Thyroid gland (tissue), 4 donors: ENCODE results near the gene USP36.

Source experiments
- POLR2A ChIP-seq, 2 donors: fragments of 450-650 bp; IDR thresholded peaks; one replicate each; pipeline ENCODE4 v1.6.1; 2017; ENCODE audit warnings: antibody characterized with exemption in 2 of 2, mild to moderate bottlenecking in 2 of 2, moderate library complexity in 1 of 2
- TF ChIP-seq, protein P1 (sequence below), 6 experiments: fragments of 200-600 bp in 3 of 6; fragments of 450-650 bp in 3 of 6; sonication (generic) in 3 of 6; IDR thresholded peaks; one replicate each; pipeline ENCODE4 v1.5.1; 2016 to 2019; ENCODE audit warnings: antibody characterized with exemption in 6 of 6, mild to moderate bottlenecking in 2 of 6, inconsistent platforms in 1 of 6, moderate library complexity in 1 of 6

DNA sequence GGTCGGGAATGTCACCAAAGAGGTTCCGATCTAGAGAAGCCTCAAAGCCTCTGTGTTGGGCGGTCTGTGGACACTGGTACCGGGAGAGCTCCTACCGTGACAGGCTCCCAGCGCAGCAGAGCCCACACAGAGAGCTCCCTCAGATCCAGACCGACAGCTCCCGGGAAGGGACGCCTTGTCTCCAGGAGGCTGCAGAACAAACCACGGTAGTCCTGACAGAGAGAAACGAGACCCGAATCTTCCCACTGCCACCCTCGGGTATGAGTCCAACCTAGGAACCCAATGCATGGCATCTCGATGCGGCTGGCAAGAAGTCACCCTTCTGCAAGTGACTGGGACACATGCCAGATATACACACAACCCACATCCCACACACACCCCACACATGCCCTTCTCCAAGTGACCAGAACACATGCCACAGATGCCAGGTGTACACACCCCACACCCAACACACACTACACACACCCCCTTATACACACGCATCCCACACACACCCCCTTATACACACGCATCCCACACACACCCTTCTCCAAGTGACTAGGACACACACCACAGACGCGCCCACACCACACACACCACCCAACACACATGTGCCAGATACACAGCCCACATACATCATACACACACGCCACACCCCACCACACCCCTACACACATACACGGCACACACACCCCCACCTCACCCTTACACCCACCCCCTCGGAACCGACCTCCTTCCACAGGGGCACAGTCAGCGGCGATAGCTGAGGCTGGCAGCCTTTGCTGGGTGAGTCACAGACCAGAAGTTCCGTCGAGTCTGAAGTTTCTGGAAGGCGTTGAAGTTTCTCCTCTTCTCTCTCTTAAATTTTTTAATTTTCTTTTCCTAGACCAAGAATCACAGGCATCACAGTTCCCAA, 42.7 kb downstream of the USP36 start:
- no peak for TF ChIP-seq POLR2A (IDR thresholded peaks at IDR 0.05)
- TF ChIP-seq, protein P1, sequence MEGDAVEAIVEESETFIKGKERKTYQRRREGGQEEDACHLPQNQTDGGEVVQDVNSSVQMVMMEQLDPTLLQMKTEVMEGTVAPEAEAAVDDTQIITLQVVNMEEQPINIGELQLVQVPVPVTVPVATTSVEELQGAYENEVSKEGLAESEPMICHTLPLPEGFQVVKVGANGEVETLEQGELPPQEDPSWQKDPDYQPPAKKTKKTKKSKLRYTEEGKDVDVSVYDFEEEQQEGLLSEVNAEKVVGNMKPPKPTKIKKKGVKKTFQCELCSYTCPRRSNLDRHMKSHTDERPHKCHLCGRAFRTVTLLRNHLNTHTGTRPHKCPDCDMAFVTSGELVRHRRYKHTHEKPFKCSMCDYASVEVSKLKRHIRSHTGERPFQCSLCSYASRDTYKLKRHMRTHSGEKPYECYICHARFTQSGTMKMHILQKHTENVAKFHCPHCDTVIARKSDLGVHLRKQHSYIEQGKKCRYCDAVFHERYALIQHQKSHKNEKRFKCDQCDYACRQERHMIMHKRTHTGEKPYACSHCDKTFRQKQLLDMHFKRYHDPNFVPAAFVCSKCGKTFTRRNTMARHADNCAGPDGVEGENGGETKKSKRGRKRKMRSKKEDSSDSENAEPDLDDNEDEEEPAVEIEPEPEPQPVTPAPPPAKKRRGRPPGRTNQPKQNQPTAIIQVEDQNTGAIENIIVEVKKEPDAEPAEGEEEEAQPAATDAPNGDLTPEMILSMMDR (IDR thresholded peaks at IDR 0.05): no peak
